ENCODE data around the gene GBP7.

DNA sequence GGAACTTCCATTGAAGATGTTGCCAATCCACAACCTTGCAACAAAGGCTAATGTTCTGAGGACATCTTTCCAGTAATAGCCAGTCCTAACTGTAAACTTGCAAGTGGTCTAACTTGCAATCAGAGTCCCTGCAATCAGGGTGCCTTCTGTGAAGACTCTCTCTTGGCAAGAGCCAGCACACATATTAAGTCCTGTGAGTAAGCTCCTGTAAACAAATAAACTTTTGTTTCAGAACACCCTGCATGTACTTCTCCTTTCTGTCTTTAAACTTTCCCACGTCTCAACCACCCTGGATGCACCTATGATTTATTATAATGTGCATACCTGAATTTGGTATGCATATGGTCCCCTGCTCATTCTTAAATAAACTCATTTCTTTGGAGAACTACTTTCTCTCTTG, 9.1 kb downstream of the GBP7 start:
- TF ChIP-seq, protein P1, sequence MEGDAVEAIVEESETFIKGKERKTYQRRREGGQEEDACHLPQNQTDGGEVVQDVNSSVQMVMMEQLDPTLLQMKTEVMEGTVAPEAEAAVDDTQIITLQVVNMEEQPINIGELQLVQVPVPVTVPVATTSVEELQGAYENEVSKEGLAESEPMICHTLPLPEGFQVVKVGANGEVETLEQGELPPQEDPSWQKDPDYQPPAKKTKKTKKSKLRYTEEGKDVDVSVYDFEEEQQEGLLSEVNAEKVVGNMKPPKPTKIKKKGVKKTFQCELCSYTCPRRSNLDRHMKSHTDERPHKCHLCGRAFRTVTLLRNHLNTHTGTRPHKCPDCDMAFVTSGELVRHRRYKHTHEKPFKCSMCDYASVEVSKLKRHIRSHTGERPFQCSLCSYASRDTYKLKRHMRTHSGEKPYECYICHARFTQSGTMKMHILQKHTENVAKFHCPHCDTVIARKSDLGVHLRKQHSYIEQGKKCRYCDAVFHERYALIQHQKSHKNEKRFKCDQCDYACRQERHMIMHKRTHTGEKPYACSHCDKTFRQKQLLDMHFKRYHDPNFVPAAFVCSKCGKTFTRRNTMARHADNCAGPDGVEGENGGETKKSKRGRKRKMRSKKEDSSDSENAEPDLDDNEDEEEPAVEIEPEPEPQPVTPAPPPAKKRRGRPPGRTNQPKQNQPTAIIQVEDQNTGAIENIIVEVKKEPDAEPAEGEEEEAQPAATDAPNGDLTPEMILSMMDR (IDR thresholded peaks at IDR 0.05) = no peak
- no peak for TF ChIP-seq POLR2A (IDR thresholded peaks at IDR 0.05)
